COLO668 (cell line): ENCODE measurements around the gene KCTD14.
"Not testable (repeated sequence)": the region's sequence is repeated elsewhere in the genome, so short reads cannot be mapped to it uniquely, and the experiment has no call there.

Source experiments
- DNase-seq: peaks from one replicate; lab custom pipeline; 2025; ENCODE audit not compliant: unreplicated experiment; lab: John Stamatoyannopoulos, UW

Gene KCTD14

DNA sequence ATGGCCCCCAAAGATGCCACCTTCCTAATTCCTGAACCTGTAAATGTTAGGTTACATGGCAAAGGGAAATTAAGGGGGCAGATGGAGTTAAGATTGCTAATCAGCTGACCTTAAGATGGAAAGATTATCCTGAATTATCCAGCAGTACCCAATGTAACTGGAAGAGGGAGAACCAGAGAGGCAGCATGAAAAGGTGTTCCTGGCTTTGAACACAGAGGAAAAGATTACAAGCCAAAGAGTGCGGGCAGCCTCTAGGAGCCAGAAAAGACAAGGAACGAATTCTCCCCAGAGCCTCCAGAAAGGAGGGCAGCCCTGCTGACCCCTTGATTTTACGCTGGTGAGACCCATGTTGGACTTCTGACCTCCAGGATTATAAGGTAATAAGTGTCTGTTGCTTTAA, 25.5 kb upstream of the KCTD14 start:
- DNase-seq: no peak

- no peak for DNase-seq
These were observed 23.4 kb upstream of the KCTD14 start for GRCh38 chr11:78046486-78046854.

- DNase-seq: peak; percentile 75
These were observed 22.9 kb upstream of the KCTD14 start for GRCh38 chr11:78045851-78046485.

DNA sequence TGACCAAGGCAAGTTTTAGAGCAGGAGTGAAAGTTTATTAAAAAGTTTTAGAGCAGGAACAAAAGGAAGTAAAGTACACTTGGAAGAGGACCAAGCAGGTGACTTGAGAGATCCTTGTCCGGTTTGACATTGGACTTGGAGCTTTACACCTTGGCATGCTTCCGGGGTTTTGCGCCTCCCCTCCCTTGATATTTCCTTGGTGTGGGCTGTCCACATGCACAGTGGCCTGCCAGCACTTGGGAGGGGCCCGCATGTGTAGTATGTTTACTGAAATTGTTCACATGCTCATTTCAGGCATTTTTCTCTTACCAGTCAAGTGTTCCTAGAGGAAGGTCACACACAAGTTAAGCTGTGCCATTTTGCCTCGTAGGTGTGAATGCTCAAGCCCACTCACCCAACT, 21.6 kb upstream of the KCTD14 start:
- DNase-seq: no peak

GRCh38 chr11:78041843-78042440, 18.9 kb upstream of the KCTD14 start:
- DNase-seq: no peak

GRCh38 chr11:78041380-78041719, 18.3 kb upstream of the KCTD14 start:
- not testable (repeated sequence) for DNase-seq

- no peak for DNase-seq
These were observed 17.8 kb upstream of the KCTD14 start for GRCh38 chr11:78040691-78041379.

DNA sequence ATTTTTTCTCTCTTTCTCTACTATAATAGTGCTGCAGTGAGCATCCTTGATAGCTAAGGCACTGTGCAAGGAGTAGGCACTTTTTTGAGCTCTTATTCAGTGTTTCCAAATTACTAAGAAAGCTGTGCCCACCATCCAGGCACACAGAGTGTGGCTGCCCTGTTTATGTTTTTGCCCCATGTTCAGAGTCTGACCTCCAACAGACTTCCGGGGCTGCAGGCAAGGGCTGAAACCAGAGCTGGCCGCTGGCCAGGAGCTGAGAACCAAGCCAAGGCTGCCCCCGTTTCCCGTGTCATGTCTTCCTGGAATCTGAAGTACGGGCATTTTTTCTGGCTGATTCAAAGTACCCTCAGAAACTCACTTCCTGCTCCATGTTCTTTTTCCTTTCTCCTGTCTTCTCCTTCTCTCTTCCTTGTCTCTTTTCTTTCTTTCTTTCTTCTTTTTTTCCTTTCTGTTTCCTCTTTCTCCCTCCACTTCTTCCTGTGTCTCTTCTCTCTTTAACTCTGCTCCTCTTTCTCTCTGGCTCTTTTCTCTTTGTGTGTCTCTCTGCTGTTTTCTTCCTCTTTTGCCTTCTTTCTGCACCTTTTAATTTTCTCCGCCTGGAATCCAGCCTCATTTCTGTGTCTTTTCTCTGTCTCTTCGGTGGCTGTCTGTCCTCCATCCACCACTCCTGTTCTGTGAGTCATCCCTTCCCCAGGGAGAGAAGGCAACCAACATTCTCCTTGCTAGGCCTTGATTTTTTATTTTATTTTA, 17.0 kb upstream of the KCTD14 start:
- peak; percentile 80 for DNase-seq

- no peak for DNase-seq
These were observed 16.4 kb upstream of the KCTD14 start for GRCh38 chr11:78039391-78039918.

GRCh38 chr11:78038697-78039313, 15.7 kb upstream of the KCTD14 start:
- DNase-seq: no peak

DNA sequence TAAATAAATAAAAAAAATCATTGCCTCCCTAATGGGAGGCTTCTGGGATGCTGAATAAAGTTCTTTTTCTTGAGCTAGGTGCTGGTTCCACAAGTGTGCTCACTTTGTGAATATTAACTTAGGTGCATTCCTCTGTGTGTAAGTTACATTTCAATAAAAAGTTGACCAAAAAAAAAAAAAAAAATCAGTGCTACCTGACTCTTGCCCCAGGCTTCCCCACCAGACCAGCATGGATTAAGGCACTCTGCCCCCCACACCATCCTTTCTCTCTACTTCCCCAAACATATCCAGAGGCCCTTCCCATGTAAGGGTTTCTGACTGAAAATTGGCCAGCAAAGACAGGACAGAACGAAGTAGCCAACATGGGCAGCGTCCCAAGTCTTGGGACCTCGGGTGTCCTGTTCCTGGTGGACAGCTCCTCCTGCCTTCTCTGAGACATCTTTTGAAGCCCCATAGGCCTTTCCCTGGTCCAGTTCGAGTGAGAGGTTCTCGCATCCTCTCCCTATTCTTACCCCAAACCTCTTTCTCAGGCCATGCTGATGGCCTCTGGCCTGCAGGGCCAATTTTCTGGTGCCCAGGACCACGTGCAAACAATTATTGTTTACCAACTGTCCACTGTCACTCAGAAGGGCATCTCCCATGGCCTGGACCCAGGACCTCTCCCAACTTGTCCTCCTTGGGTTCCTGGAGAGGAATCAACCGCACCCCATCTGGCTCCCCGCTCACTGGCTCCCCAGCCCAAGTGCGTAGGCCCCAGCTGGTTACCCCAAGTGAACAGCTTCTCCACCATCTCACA, 14.9 kb upstream of the KCTD14 start:
- DNase-seq: no peak

DNA sequence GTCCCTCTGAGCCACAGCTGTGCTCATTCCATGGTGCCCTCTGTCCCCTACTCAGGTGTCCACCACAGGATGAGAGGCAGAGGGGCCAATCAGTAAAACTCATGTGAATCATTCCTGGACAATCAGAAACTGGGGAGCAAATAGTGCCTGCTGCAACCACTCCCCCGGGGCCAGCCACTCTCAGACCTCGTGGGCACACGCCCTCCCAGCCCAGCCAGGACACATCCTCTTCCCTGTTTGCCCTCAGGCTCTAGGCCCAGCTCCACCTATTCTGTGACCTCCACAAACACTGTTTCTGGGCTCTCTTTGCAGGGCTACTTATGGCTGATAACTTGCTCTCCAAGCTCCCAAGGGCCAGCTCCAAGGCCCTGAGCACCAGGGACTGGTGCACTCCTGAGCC, 14.0 kb upstream of the KCTD14 start:
- peak; percentile 36 for DNase-seq

DNA sequence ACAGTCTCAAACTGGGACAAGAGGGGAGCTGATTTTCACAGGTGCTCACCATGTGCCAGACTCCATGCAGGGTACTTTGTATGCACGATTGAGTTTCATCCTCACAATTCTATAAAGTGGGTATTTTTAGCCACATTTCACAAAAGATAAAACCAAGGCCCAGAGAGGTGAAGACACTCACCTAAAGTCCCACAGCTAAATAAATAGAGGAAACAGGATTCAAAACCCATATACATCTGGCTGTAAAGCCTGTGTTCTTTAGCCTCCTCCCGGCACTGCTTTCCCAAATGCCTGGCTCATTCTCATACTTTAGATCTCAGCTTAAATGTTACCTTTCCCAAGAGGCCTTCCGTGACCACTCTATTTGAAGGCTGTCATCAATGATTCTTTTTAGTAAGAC, 13.2 kb upstream of the KCTD14 start:
- DNase-seq: no peak

- DNase-seq: no peak
These were observed 11.5 kb upstream of the KCTD14 start for GRCh38 chr11:78034623-78035022.

GRCh38 chr11:78033040-78033439, 10.0 kb upstream of the KCTD14 start:
- no peak for DNase-seq

GRCh38 chr11:78032090-78032489, 9.0 kb upstream of the KCTD14 start:
- DNase-seq: no peak

DNA sequence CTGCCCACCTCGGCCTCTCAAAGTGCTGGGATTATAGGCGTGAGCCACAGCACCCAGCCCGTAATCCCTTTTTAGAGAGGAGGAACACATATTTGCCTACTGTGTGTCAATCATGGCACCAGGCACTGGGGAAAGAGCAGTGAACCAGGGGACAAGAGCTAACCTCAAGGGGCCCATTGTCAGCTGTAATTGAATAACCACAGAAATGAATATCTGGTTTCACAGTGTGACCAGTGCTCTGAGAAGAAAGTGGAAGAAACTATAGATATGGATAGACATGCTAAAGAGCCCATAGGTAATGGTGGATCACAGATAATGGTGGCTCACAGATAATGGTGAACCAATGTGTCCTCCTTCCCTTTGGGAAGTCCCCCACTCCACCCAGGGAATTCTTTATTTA, 8.6 kb upstream of the KCTD14 start:
- no peak for DNase-seq

- peak; percentile 85 for DNase-seq
These were observed 7.6 kb upstream of the KCTD14 start for GRCh38 chr11:78030429-78031325.

DNA sequence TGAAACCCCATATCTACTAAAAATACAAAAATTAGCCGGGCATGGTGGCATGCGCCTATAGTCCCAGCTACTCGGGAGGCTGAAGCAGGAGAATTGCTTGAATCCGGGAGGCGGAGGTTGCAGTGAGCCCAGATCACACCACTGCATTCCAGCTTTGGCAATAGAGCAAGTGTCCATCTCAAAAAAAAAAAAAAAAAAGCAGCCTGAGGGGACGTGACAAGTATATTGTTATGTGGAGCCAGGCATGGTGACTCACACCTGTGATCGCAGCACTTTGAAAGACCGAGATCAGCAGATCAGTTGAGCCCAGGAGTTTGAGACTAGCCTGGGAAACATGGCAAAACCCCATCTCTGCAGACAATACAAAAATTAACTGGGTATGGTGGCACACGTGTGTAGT, 5.3 kb upstream of the KCTD14 start:
- DNase-seq: peak; percentile 12
